ENCODE results near the gene GLIS2. TPM values are rescaled to one million over a fixed set of nuclear protein-coding genes. Genes with fewer than 3 reads are reported as not detected.
"Not testable (repeated sequence)": the region's sequence is repeated elsewhere in the genome, so short reads cannot be mapped to it uniquely, and the experiment has no call there.

GLIS2 gene
- total RNA-seq, 6 donors from 2014 or later: 10.5 to 35.2 (median 22.6) TPM

DNA sequence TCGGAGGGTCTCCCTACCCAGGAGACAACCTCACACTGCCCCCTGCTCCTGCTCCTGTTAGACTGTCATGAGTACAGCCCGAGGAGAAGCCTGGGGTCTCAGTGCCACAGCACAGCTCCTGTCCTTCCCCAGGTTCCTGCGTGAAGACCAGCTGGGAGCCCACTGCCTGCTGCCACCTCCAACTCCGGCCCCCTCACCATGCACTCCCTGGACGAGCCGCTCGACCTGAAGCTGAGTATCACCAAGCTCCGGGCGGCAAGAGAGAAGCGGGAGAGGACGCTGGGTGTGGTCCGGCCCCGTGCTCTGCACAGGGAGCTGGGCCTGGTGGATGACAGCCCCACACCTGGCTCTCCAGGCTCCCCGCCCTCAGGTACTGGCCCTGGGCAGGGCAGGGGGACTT is 16.2 kb downstream of the GLIS2 start:
- Histone ChIP-seq H3K36me3 (peaks cover 0 to 48% (median 36%) of the 10 kb centered on the region in 4 donors), H3K27ac (no peak overlapping the region), H3K27me3 (no peaks in the 10 kb centered on the region), H3K4me1 (peaks cover 37 to 42% (median 37%) of the 10 kb centered on the region in 4 donors), H3K4me3 (no peak overlapping the region), H3K9me3 (no peaks in the 10 kb centered on the region)
- TF ChIP-seq CTCF (IDR thresholded peaks at IDR 0.05) (no peak), EP300 (IDR thresholded peaks at IDR 0.05) (no peak)
- DNase-seq (peak in 1 of 2 donors; percentile 63), ATAC-seq (ENCODE audit: low FRiP score in 2 of 2) (no peak)
- 86 to 92% methylated on average over 13 to 14 of the region's 14 CpGs for WGBS, 2 donors

- TF ChIP-seq POLR2A (IDR thresholded peaks at IDR 0.05): no peak
- no peak for TF ChIP-seq EP300 (IDR thresholded peaks at IDR 0.05)
- no peak for TF ChIP-seq CTCF (IDR thresholded peaks at IDR 0.05)
- WGBS, 2 donors: 86 to 89% methylated on average over 14 to 17 of the region's 19 CpGs
- ATAC-seq (ENCODE audit: low FRiP score in 2 of 2): no peak
- Histone ChIP-seq H3K27ac (peak overlapping the region in 1 of 4 donors; percentile 6), H3K27me3 (no peaks in the 10 kb centered on the region), H3K4me3 (no peak overlapping the region), H3K4me1 (peaks cover 30 to 41% (median 31%) of the 10 kb centered on the region in 4 donors), H3K36me3 (peaks cover 0 to 54% (median 40%) of the 10 kb centered on the region in 4 donors), H3K9me3 (no peaks in the 10 kb centered on the region)
- no peak for DNase-seq
Measured at GRCh38 chr16:4332623-4333307, 16.9 kb downstream of the GLIS2 start.

DNA sequence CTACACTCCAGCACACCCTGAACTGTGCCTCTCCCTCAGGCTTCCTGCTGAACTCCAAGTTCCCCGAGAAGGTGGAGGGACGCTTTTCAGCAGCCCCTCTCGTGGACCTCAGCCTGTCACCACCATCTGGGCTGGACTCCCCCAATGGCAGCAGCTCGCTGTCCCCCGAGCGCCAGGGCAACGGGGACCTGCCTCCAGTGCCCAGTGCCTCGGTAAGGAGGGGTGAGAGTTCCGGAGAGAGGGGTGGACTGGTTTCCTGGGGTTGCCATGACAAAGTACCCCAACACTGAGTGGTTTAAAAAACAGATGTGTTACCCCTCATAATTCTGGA is 17.4 kb downstream of the GLIS2 start:
- peaks cover 0 to 59% (median 44%) of the 10 kb centered on the region in 4 donors for H3K36me3 ChIP-seq
- H3K4me1 ChIP-seq: peaks cover 25 to 36% (median 31%) of the 10 kb centered on the region in 4 donors
- TF ChIP-seq POLR2AphosphoS5 (IDR thresholded peaks at IDR 0.05): no peak
- TF ChIP-seq CTCF (IDR thresholded peaks at IDR 0.05): no peak
- H3K4me3 ChIP-seq: no peak overlapping the region
- peak overlapping the region in 1 of 4 donors; percentile 6 for H3K27ac ChIP-seq
- ATAC-seq (ENCODE audit: low FRiP score in 2 of 2) (no peak), DNase-seq (no peak)
- H3K9me3 ChIP-seq: no peaks in the 10 kb centered on the region
- WGBS, 2 donors: 67 to 84% methylated on average over 8 to 9 of the region's 9 CpGs
- no peaks in the 10 kb centered on the region for H3K27me3 ChIP-seq

- not testable (repeated sequence) for H3K4me3 ChIP-seq; DNase-seq; H3K27me3 ChIP-seq; H3K9me3 ChIP-seq; ATAC-seq (ENCODE audit: low FRiP score in 2 of 2)
- WGBS, 2 donors: 92 to 93% methylated on average over 9 of the region's 9 CpGs
- H3K36me3 ChIP-seq: peaks cover 0 to 64% (median 45%) of the 10 kb centered on the region in 4 donors
- H3K27ac ChIP-seq: peak overlapping the region in 1 of 4 donors; percentile 6
- H3K4me1 ChIP-seq: peaks cover 23 to 36% (median 31%) of the 10 kb centered on the region in 4 donors
Measured at GRCh38 chr16:4333714-4334113, 17.8 kb downstream of the GLIS2 start.

DNA sequence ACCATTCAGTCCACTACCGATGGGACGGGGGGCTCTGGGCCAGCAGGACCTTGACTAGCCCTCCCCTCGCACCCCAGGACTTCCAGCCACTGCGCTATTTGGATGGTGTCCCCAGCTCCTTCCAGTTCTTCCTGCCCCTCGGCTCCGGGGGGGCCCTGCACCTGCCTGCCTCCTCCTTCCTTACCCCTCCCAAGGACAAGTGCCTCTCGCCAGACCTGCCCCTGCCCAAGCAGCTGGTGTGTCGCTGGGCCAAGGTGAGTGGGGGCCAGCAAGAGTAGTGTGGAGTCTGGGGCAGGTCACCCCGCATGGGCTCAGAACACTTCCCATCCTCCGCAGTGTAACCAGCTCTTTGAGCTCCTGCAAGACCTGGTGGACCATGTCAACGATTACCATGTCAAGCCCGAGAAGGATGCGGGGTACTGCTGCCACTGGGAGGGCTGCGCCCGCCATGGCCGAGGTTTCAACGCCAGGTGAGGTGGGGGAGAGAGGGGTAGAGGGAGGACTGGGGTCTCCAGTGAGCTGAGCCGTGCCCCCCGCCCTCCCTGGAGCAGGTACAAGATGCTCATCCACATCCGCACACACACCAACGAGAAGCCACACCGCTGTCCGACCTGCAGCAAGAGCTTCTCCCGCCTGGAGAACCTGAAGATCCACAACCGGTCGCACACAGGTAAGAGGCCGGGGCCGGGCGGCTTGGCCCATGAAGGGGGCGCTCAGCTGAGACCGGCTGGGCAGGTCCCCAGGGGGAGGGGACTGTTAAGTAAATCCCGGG is 19.0 kb downstream of the GLIS2 start:
- Histone ChIP-seq H3K27me3 (no peaks in the 10 kb centered on the region), H3K9me3 (no peaks in the 10 kb centered on the region), H3K36me3 (peaks cover 0 to 71% (median 50%) of the 10 kb centered on the region in 4 donors), H3K27ac (peak overlapping the region in 1 of 4 donors; percentile 26), H3K4me1 (peaks cover 23 to 35% (median 30%) of the 10 kb centered on the region in 4 donors), H3K4me3 (no peak overlapping the region)
- ATAC-seq (ENCODE audit: low FRiP score in 2 of 2): no peak
- DNase-seq: peak in 1 of 2 donors; percentile 70
- WGBS, 2 donors: 86 to 88% methylated on average over 22 to 31 of the region's 32 CpGs
- TF ChIP-seq POLR2A (IDR thresholded peaks at IDR 0.05) (no peak), POLR2AphosphoS5 (IDR thresholded peaks at IDR 0.05) (no peak)
